ENCODE results near the gene NPAT.

DNA sequence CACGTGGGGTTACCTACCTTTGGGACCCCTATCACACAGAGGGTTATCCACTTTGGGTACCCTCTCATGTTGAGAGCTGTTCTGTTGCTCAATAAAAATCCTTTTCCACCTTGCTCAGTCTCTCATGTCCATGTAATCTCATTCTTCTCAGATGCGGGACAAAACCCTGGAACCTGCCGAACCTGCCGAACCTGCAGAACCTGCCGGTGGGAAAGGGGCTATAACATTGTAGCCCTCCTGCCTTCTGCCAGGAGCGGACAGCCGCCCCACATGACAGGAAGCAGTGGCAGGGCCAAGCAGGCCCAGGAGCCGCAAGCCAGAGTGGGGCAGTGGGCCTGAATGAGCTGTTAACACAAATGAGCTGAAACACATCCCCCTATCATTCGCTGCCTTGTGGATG, 18.1 kb downstream of the NPAT start:
- TF ChIP-seq POLR2A (IDR thresholded peaks at IDR 0.05; ENCODE audit: low read length) (no peak), GATA1 (IDR thresholded peaks at IDR 0.05; ENCODE audit: low read depth, low read length) (no peak)
